ENCODE results near the gene PHLDA1.

DNA sequence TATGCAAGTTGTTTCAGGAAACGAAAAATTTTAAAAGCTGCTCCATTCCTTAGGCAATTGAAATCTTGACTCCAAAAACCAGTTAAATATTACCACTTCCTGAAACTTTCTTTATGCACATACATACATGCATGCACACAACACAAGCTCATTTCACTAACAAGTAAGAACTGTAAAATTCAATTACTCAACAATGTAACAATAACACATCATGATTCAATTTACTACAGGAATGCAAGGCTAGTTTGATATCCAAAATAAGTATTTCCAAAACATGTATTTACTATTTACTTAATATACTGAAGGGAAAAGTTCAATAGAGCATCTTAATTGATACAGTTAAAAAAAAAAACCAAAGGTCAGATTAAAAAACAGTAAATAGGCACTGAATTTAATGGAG, 33.3 kb upstream of the PHLDA1 start:
- TF ChIP-seq POLR2A (IDR thresholded peaks at IDR 0.05) (no peak), CTCF (IDR thresholded peaks at IDR 0.05) (no peak)
